ENCODE measurements around the gene NOXA1.

Gene NOXA1

GRCh38 chr9:137395666-137396010, 27.6 kb upstream of the NOXA1 start:
- DNase-seq (ENCODE audit: insufficient read length, low spot score), result no peak
- TF ChIP-seq PAX5 (IDR thresholded peaks at IDR 0.05; ENCODE audit: insufficient read depth, low read length, severe bottlenecking) (no peak), SPI1 (IDR thresholded peaks at IDR 0.05; ENCODE audit: low read depth, low read length) (no peak), POLR2A (IDR thresholded peaks at IDR 0.05; ENCODE audit: low read depth, low read length) (no peak), POU2F2 (IDR thresholded peaks at IDR 0.05; ENCODE audit: low read depth, low read length) (no peak), TAF1 (IDR thresholded peaks at IDR 0.05; ENCODE audit: low read depth, low read length) (no peak), POLR2AphosphoS5 (IDR thresholded peaks at IDR 0.05; ENCODE audit: low read depth, low read length) (no peak)
- no peak for FAIRE-seq

- FAIRE-seq (no peak), DNase-seq (ENCODE audit: insufficient read length, low spot score) (no peak)
- TF ChIP-seq POLR2AphosphoS5 (IDR thresholded peaks at IDR 0.05; ENCODE audit: low read depth, low read length), result no peak
- TF ChIP-seq TAF1 (IDR thresholded peaks at IDR 0.05; ENCODE audit: low read depth, low read length), result no peak
- TF ChIP-seq PAX5 (IDR thresholded peaks at IDR 0.05; ENCODE audit: insufficient read depth, low read length, severe bottlenecking), result no peak
- no peak for TF ChIP-seq POU2F2 (IDR thresholded peaks at IDR 0.05; ENCODE audit: low read depth, low read length)
- TF ChIP-seq POLR2A (IDR thresholded peaks at IDR 0.05; ENCODE audit: low read depth, low read length), result no peak
- TF ChIP-seq SPI1 (IDR thresholded peaks at IDR 0.05; ENCODE audit: low read depth, low read length), result no peak
Observed at GRCh38 chr9:137396227-137396626, 27.0 kb upstream of the NOXA1 start.

GRCh38 chr9:137396634-137397367, 26.4 kb upstream of the NOXA1 start:
- DNase-seq (ENCODE audit: insufficient read length, low spot score) (no peak), FAIRE-seq (no peak)
- TF ChIP-seq SPI1 (IDR thresholded peaks at IDR 0.05; ENCODE audit: low read depth, low read length), result no peak
- TF ChIP-seq PAX5 (IDR thresholded peaks at IDR 0.05; ENCODE audit: insufficient read depth, low read length, severe bottlenecking), result no peak
- no peak for TF ChIP-seq POLR2A (IDR thresholded peaks at IDR 0.05; ENCODE audit: low read depth, low read length)
- no peak for TF ChIP-seq POU2F2 (IDR thresholded peaks at IDR 0.05; ENCODE audit: low read depth, low read length)
- TF ChIP-seq TAF1 (IDR thresholded peaks at IDR 0.05; ENCODE audit: low read depth, low read length), result no peak
- TF ChIP-seq POLR2AphosphoS5 (IDR thresholded peaks at IDR 0.05; ENCODE audit: low read depth, low read length), result no peak

DNA sequence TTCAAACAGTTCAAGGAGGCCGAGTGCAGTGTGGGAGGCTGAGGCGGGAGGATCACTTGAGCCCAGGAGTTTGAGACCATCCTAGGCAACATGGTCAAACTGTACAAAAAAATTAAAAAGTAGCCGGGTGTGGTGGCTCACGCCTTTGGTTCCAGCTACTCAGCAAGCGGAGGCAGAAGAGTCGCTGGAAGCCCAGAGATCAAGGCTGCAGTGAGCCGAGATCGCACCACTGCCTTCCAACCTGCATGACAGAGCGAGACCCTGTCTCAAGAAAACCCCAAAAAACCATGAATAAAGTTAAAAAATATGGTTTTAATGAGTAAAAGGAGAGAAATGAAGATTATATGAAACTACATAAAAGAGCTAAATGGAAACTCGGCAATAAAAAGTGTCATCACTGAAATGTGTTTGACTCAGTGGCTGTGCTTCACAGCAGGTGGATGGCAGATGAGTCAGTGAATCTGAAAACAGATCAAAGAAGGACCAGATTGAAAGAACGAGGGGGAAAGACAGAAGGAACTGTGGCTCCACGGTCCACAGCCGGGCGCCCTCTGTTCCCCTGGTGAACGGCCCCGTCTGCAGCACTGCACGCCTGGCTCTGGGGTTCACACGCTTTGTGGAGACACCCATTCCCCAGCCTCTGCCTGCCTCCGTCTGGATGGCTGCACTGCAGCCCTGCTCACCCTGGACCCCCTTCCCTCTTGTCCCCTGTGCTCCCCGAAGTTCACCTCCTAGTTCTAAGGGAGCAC, 25.3 kb upstream of the NOXA1 start:
- FAIRE-seq, result no peak
- no peak for DNase-seq (ENCODE audit: insufficient read length, low spot score)
- no peak for TF ChIP-seq POU2F2 (IDR thresholded peaks at IDR 0.05; ENCODE audit: low read depth, low read length)
- no peak for TF ChIP-seq TAF1 (IDR thresholded peaks at IDR 0.05; ENCODE audit: low read depth, low read length)
- no peak for TF ChIP-seq PAX5 (IDR thresholded peaks at IDR 0.05; ENCODE audit: insufficient read depth, low read length, severe bottlenecking)
- TF ChIP-seq POLR2A (IDR thresholded peaks at IDR 0.05; ENCODE audit: low read depth, low read length), result no peak
- no peak for TF ChIP-seq SPI1 (IDR thresholded peaks at IDR 0.05; ENCODE audit: low read depth, low read length)
- TF ChIP-seq POLR2AphosphoS5 (IDR thresholded peaks at IDR 0.05; ENCODE audit: low read depth, low read length), result no peak

GRCh38 chr9:137398561-137399468, 24.4 kb upstream of the NOXA1 start:
- TF ChIP-seq TAF1 (IDR thresholded peaks at IDR 0.05; ENCODE audit: low read depth, low read length) (no peak), POLR2AphosphoS5 (IDR thresholded peaks at IDR 0.05; ENCODE audit: low read depth, low read length) (no peak), SPI1 (IDR thresholded peaks at IDR 0.05; ENCODE audit: low read depth, low read length) (no peak), POU2F2 (IDR thresholded peaks at IDR 0.05; ENCODE audit: low read depth, low read length) (no peak), POLR2A (IDR thresholded peaks at IDR 0.05; ENCODE audit: low read depth, low read length) (no peak), PAX5 (IDR thresholded peaks at IDR 0.05; ENCODE audit: insufficient read depth, low read length, severe bottlenecking) (no peak)
- FAIRE-seq (peak; percentile 47), DNase-seq (ENCODE audit: insufficient read length, low spot score) (no peak)

- TF ChIP-seq POLR2AphosphoS5 (IDR thresholded peaks at IDR 0.05; ENCODE audit: low read depth, low read length), result no peak
- TF ChIP-seq PAX5 (IDR thresholded peaks at IDR 0.05; ENCODE audit: insufficient read depth, low read length, severe bottlenecking), result no peak
- TF ChIP-seq SPI1 (IDR thresholded peaks at IDR 0.05; ENCODE audit: low read depth, low read length), result no peak
- TF ChIP-seq POU2F2 (IDR thresholded peaks at IDR 0.05; ENCODE audit: low read depth, low read length), result no peak
- FAIRE-seq, result no peak
- DNase-seq (ENCODE audit: insufficient read length, low spot score), result no peak
Observed at GRCh38 chr9:137402746-137403145, 20.4 kb upstream of the NOXA1 start.

DNA sequence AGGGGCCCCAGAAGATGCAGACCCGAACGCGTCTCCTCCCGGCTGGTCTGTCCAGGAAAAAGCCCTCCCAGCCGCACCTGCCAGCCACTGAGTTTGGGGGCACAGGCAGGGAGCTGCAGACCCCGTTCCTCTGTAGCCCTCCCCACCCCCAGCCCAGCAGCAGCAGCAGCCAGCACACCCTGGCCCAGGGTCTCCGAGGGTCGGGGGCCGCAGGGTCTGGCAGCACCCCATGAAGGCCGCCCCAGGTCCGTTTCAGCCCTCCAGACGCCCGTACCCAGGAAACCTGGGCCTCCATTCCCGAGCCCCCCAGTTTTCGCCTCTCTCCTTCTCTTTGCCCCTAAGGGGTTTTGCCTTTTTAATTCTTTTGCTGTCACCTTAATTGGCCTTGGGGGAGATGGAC, 19.9 kb upstream of the NOXA1 start:
- no peak for TF ChIP-seq POLR2A (IDR thresholded peaks at IDR 0.05; ENCODE audit: low read depth, low read length)
- no peak for TF ChIP-seq PAX5 (IDR thresholded peaks at IDR 0.05; ENCODE audit: insufficient read depth, low read length, severe bottlenecking)
- no peak for TF ChIP-seq POU2F2 (IDR thresholded peaks at IDR 0.05; ENCODE audit: low read depth, low read length)
- TF ChIP-seq TAF1 (IDR thresholded peaks at IDR 0.05; ENCODE audit: low read depth, low read length), result no peak
- DNase-seq (ENCODE audit: insufficient read length, low spot score), result no peak
- FAIRE-seq, result no peak

DNA sequence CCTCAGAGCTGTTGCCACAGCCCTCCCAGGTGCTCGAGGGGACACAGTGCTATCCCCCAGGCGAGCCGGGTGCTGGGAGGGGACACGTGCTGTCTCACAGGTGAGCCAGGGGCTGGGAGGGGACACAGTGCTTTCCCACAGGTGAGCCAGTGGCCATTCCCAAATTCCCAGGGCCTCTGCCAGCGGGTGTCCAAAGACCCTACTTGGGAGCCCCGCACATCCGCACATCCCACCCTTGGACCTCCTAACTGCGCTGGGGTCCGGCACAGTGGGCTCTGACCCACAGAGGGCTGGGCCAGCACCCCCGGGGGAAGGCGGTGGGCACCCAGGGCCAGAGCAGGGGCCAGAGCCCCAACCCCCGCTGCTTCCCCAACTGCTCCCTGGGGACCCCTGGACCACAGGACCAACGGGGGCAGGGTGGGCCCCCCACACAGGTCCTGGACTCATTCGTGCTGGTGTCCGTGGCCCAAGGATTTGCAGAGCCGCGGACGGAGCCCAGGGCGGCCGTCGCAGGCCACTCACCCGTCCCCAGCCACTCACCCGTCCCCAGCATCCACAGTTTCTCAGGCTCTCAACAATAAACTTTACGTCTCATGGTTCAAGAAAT, 18.1 kb upstream of the NOXA1 start:
- TF ChIP-seq SPI1 (IDR thresholded peaks at IDR 0.05; ENCODE audit: low read depth, low read length) (no peak), POLR2A (IDR thresholded peaks at IDR 0.05; ENCODE audit: low read depth, low read length) (no peak), PAX5 (IDR thresholded peaks at IDR 0.05; ENCODE audit: insufficient read depth, low read length, severe bottlenecking) (no peak), TAF1 (IDR thresholded peaks at IDR 0.05; ENCODE audit: low read depth, low read length) (no peak), POLR2AphosphoS5 (IDR thresholded peaks at IDR 0.05; ENCODE audit: low read depth, low read length) (no peak), POU2F2 (IDR thresholded peaks at IDR 0.05; ENCODE audit: low read depth, low read length) (no peak)
- DNase-seq (ENCODE audit: insufficient read length, low spot score) (no peak), FAIRE-seq (no peak)

Data from GM12891 (cell line).